ENCODE measurements around the gene ZNF423. TPM values are rescaled to one million over a fixed set of nuclear protein-coding genes. Genes with fewer than 3 reads are reported as not detected.

ZNF423 gene
- total RNA-seq, 2 experiments from 2014 or later, result not detected

DNA sequence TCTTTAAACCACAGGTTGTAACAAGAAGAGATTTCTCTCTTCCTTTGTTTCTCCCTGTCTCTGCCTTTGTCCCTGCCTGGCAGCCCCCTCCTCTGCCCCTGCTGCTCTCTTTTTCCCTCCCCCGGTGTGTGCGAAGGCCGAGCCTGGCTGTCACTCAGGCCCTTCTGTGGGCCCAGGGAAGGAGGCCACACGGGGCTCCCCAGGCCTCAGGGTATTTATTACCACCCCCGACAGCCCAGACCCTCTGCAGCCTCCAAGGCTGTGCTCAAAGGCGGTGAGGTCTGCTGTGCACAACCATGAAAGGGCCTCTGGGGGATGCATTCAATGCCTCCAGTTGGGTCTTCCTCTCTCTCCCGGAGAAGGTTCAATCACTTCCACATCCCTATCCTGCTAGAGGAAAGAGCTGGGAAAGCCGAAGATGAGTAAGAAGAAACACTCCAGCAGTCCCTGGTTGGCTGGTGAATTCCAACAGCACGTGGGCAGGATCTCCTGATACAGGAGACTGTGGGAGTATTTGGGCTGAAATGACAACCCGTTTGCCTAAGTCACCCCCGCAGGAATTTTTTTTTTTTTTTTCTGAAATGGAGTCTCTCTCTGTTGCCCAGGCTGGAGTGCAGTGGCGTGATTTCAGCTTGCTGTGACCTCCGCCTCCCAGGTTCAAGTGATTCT, 34.2 kb downstream of the ZNF423 start:
- H3K4me3 Mint-ChIP-seq, result no peak overlapping the region
- no peak for DNase-seq
- ChIA-PET CTCF (no interaction called here), POLR2A (interaction anchor here (0.7 kb wide), 1 partner anchor 795 kb away, joined by 3 read pairs; no protein-coding TSS in a partner anchor)
- H3K4me1 Mint-ChIP-seq, result no peaks in the 10 kb centered on the region
- no peaks in the 10 kb centered on the region for H3K9me3 Mint-ChIP-seq
- no peak overlapping the region for H3K27ac Mint-ChIP-seq
- no peaks in the 10 kb centered on the region for H3K36me3 Mint-ChIP-seq (ENCODE audit: low read depth)
- H3K27me3 Mint-ChIP-seq, result no peaks in the 10 kb centered on the region

DNA sequence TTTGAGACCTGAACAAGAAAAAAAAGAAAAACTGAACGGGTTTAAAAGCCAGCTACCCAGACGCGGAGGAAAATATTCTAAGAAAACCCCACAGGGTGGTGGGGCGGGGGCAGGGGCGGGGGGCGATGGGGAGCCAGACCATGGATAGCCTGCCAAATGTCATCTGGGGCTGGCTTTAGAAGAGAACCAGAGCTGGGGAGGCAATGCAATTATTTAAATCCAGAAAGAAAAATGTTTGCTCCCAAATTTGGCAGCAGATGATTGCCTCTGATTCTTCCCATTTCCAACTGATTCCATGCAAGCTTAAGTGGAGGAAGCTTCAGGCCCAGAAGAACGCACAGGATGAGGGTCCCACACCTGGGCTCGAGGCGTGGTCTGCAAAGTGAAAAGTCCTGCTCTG, 34.8 kb downstream of the ZNF423 start:
- H3K36me3 Mint-ChIP-seq (ENCODE audit: low read depth), result no peaks in the 10 kb centered on the region
- POLR2A ChIA-PET, result no interaction called here
- no peaks in the 10 kb centered on the region for H3K9me3 Mint-ChIP-seq
- H3K27me3 Mint-ChIP-seq, result no peaks in the 10 kb centered on the region
- DNase-seq, result no peak
- H3K4me3 Mint-ChIP-seq, result no peak overlapping the region
- no peak overlapping the region for H3K27ac Mint-ChIP-seq
- H3K4me1 Mint-ChIP-seq, result no peaks in the 10 kb centered on the region
- CTCF ChIA-PET, result no interaction called here

GRCh38 chr16:49817754-49818507, 38.0 kb downstream of the ZNF423 start:
- no peaks in the 10 kb centered on the region for H3K36me3 Mint-ChIP-seq (ENCODE audit: low read depth)
- no peak overlapping the region for H3K4me3 Mint-ChIP-seq
- H3K4me1 Mint-ChIP-seq, result no peaks in the 10 kb centered on the region
- no peak for DNase-seq
- ChIA-PET POLR2A (no interaction called here), CTCF (interaction anchor here (0.7 kb wide), 1 partner anchor 83 kb away, joined by 3 read pairs; no protein-coding TSS in a partner anchor)
- no peaks in the 10 kb centered on the region for H3K9me3 Mint-ChIP-seq
- H3K27me3 Mint-ChIP-seq, result no peaks in the 10 kb centered on the region
- no peak overlapping the region for H3K27ac Mint-ChIP-seq

DNA sequence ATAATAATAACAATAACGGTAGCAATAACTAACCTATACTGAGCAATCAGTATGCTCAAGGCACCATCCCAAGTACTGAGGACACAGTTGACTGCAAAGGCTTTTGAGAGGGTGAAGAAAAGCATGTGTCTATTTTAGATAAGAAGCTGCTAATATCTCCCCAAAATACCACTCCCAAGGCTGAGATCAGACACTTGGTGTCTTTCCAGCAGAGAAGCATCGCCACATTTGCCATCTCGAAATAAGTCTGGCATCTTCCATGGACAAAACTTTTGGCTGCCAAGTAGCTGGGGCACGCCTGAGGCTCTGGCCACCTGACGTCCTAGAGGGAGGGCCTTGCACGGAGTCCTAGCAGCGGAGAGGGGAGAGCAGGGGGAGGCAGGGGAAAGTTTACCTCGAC, 39.0 kb downstream of the ZNF423 start:
- H3K27ac Mint-ChIP-seq, result no peak overlapping the region
- no peaks in the 10 kb centered on the region for H3K9me3 Mint-ChIP-seq
- ChIA-PET POLR2A (no interaction called here), CTCF (no interaction called here)
- no peak overlapping the region for H3K4me3 Mint-ChIP-seq
- no peaks in the 10 kb centered on the region for H3K4me1 Mint-ChIP-seq
- H3K36me3 Mint-ChIP-seq (ENCODE audit: low read depth), result no peaks in the 10 kb centered on the region
- no peaks in the 10 kb centered on the region for H3K27me3 Mint-ChIP-seq
- no peak for DNase-seq

GRCh38 chr16:49811644-49812334, 44.1 kb downstream of the ZNF423 start:
- no peaks in the 10 kb centered on the region for H3K4me1 Mint-ChIP-seq
- no peak for DNase-seq
- H3K9me3 Mint-ChIP-seq, result no peaks in the 10 kb centered on the region
- no peaks in the 10 kb centered on the region for H3K27me3 Mint-ChIP-seq
- no peak overlapping the region for H3K4me3 Mint-ChIP-seq
- H3K27ac Mint-ChIP-seq, result no peak overlapping the region
- POLR2A ChIA-PET, result no interaction called here
- H3K36me3 Mint-ChIP-seq (ENCODE audit: low read depth), result no peaks in the 10 kb centered on the region
- CTCF ChIA-PET, result no interaction called here

- H3K9me3 Mint-ChIP-seq, result no peaks in the 10 kb centered on the region
- H3K4me3 Mint-ChIP-seq, result no peak overlapping the region
- H3K4me1 Mint-ChIP-seq, result no peaks in the 10 kb centered on the region
- DNase-seq, result no peak
- ChIA-PET POLR2A (no interaction called here), CTCF (no interaction called here)
- H3K27ac Mint-ChIP-seq, result no peak overlapping the region
- H3K27me3 Mint-ChIP-seq, result no peaks in the 10 kb centered on the region
- H3K36me3 Mint-ChIP-seq (ENCODE audit: low read depth), result no peaks in the 10 kb centered on the region
Observed at GRCh38 chr16:49810831-49811230, 45.1 kb downstream of the ZNF423 start.

GRCh38 chr16:49809561-49809960, 46.4 kb downstream of the ZNF423 start:
- Mint-ChIP-seq H3K4me1 (no peaks in the 10 kb centered on the region), H3K27me3 (no peaks in the 10 kb centered on the region), H3K4me3 (no peak overlapping the region), H3K9me3 (no peaks in the 10 kb centered on the region), H3K36me3 (ENCODE audit: low read depth) (no peaks in the 10 kb centered on the region), H3K27ac (no peak overlapping the region)
- ChIA-PET CTCF (no interaction called here), POLR2A (no interaction called here)
- DNase-seq, result no peak

DNA sequence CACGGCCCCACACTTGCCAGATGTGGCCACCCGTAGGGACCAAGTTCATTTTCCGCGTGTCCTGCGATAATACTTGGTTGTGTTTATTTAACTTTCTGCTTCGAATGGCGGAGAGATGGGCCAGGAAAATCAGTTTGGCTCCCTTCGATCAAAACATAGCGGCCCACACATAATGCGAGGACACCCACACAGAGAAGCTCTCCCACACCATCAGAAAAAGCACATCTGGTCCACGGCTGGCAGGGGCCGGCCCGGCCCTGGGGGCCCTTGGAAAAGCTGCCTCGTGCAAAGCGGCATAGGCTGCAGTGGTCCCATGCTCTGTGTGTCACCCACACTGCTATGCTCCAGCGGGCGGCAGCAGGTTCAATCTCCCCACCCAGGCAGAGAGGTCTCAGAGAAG, 46.9 kb downstream of the ZNF423 start:
- no peaks in the 10 kb centered on the region for H3K36me3 Mint-ChIP-seq (ENCODE audit: low read depth)
- H3K27me3 Mint-ChIP-seq, result no peaks in the 10 kb centered on the region
- H3K27ac Mint-ChIP-seq, result no peak overlapping the region
- DNase-seq, result no peak
- H3K9me3 Mint-ChIP-seq, result no peaks in the 10 kb centered on the region
- CTCF ChIA-PET, result no interaction called here
- H3K4me3 Mint-ChIP-seq, result no peak overlapping the region
- POLR2A ChIA-PET, result no interaction called here
- no peaks in the 10 kb centered on the region for H3K4me1 Mint-ChIP-seq

DNA sequence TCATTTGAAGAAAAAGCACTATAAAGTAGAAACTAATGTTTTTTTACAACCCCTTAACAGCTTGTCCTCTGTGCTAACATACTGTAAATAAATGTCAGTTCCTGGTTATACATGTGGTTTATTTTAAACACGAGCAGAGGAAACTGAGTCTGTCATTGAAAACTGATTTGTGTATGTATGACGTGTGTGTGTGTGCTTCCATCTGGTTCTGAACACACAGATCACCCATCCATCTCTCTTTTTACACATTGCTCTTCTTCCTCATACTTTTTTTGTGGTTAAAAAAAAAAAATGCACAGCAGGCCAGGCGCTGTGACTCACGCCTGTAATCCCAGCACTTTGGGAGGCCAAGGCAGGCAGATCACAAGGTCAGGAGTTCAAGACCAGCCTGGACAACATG, 49.5 kb downstream of the ZNF423 start:
- no peak overlapping the region for H3K4me3 Mint-ChIP-seq
- ChIA-PET POLR2A (no interaction called here), CTCF (no interaction called here)
- no peaks in the 10 kb centered on the region for H3K27me3 Mint-ChIP-seq
- no peaks in the 10 kb centered on the region for H3K9me3 Mint-ChIP-seq
- no peak for DNase-seq
- no peaks in the 10 kb centered on the region for H3K4me1 Mint-ChIP-seq
- no peaks in the 10 kb centered on the region for H3K36me3 Mint-ChIP-seq (ENCODE audit: low read depth)
- no peak overlapping the region for H3K27ac Mint-ChIP-seq

GRCh38 chr16:49801290-49801689, 54.6 kb downstream of the ZNF423 start:
- CTCF ChIA-PET, result no interaction called here
- Mint-ChIP-seq H3K36me3 (ENCODE audit: low read depth) (no peaks in the 10 kb centered on the region), H3K4me1 (no peaks in the 10 kb centered on the region), H3K9me3 (no peaks in the 10 kb centered on the region), H3K27ac (no peak overlapping the region), H3K4me3 (no peak overlapping the region), H3K27me3 (peaks cover 2% of the 10 kb centered on the region)
- DNase-seq, result no peak
- POLR2A ChIA-PET, result no interaction called here

DNA sequence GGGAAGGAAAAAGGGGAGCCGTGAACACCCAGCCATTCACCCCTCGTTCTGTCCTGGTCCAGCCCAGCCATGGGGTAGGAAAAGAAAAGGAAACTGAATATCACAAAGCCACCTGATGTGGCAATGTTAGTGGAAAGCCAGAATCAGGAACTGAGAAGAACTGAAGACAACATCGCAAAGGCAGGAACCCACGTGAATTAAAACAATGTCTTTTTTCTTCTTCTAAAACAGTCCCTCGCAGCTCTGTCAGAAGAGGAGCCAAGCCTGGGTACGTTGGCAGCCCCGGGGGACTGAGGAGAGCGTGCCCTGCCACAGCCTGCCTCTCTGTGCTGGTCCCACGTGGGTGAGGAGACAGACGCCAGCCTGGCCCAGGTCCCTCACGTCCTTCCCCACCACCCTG, 55.0 kb downstream of the ZNF423 start:
- POLR2A ChIA-PET, result no interaction called here
- CTCF ChIA-PET, result no interaction called here
- Mint-ChIP-seq H3K4me1 (no peaks in the 10 kb centered on the region), H3K27ac (no peak overlapping the region), H3K36me3 (ENCODE audit: low read depth) (no peaks in the 10 kb centered on the region), H3K4me3 (no peak overlapping the region), H3K9me3 (no peaks in the 10 kb centered on the region), H3K27me3 (peaks cover 2% of the 10 kb centered on the region)
- DNase-seq, result no peak

DNA sequence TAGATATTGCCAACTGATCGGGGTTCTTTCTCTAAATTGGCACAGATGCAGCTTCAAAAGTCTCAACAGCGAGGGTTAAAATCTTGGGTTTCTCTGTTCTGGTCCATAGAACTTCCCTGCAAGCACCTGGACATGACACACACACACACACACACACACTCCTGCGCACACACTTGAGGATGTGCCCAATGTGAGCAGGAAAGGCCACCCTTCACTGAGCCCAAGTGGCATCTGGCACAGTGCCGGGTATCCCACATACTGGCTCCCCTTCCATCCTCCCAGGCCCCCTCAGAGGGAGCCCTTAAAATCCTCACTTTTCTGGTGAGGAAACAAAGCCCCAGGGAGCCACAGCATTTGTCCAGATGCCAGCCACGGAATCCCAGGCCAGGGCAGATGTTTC, 55.5 kb downstream of the ZNF423 start:
- DNase-seq, result no peak
- CTCF ChIA-PET, result no interaction called here
- no peak overlapping the region for H3K27ac Mint-ChIP-seq
- POLR2A ChIA-PET, result no interaction called here
- peaks cover 2% of the 10 kb centered on the region for H3K27me3 Mint-ChIP-seq
- H3K4me1 Mint-ChIP-seq, result no peaks in the 10 kb centered on the region
- H3K36me3 Mint-ChIP-seq (ENCODE audit: low read depth), result no peaks in the 10 kb centered on the region
- H3K4me3 Mint-ChIP-seq, result no peak overlapping the region
- H3K9me3 Mint-ChIP-seq, result no peaks in the 10 kb centered on the region

DNA sequence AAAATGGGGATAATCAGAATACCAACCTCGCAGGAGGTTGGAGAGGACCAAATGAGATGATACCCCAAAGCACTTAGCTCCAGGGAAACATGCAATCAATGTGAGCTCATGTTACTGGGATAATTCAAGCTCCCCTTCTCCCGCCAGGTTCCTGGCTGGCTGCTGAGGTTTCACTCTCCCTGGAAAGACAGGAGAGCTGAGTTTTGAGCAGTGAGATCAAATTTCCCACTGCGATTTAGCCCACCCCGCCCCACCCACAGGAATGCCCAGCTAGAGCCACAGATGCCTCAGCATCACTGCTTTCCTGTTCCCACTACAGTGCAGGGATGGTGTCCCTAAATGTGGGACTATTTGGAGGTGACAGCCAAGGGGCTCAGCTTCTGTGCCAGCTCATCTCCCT, 56.7 kb downstream of the ZNF423 start:
- H3K4me3 Mint-ChIP-seq, result no peak overlapping the region
- no peaks in the 10 kb centered on the region for H3K4me1 Mint-ChIP-seq
- H3K27ac Mint-ChIP-seq, result no peak overlapping the region
- no peaks in the 10 kb centered on the region for H3K36me3 Mint-ChIP-seq (ENCODE audit: low read depth)
- H3K27me3 Mint-ChIP-seq, result peaks cover 2% of the 10 kb centered on the region
- POLR2A ChIA-PET, result no interaction called here
- CTCF ChIA-PET, result interaction anchor here (1.3 kb wide), 1 partner anchor 59 kb away, joined by 3 read pairs; no protein-coding TSS in a partner anchor
- no peak for DNase-seq
- H3K9me3 Mint-ChIP-seq, result no peaks in the 10 kb centered on the region

DNA sequence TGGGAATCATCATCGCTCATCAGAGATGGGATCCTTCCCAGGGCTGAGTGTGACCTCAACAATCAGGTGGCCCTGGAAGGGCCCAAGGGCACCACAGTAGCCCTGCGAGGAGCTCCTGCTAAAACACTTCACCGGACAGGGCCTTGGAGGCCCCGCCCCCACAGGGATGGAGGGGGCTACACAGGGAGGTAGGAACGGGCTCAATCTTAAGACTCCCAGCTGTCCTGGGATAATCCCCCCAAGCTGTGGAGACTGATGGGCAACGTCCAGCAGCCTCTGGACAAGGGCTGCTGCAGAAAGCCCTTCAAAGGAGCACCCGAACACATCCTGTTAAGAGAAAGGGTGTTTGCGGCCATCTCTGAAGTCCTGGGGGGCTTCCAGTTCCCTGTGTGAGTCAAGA, 60.4 kb downstream of the ZNF423 start:
- POLR2A ChIA-PET, result no interaction called here

More for the DNA sequence above, 60.4 kb downstream of the ZNF423 start:
- DNase-seq, result no peak
- H3K4me3 Mint-ChIP-seq, result no peak overlapping the region
- no peaks in the 10 kb centered on the region for H3K36me3 Mint-ChIP-seq (ENCODE audit: low read depth)
- CTCF ChIA-PET, result no interaction called here
- no peaks in the 10 kb centered on the region for H3K9me3 Mint-ChIP-seq
- peaks cover 2% of the 10 kb centered on the region for H3K27me3 Mint-ChIP-seq
- no peak overlapping the region for H3K27ac Mint-ChIP-seq
- H3K4me1 Mint-ChIP-seq, result no peaks in the 10 kb centered on the region

Measured in activated CD4-positive, alpha-beta memory T cell treated with anti-CD3 and anti-CD28 coated beads, Interleukin-2, amount 10 ng/mL, durations not matched to agents 7 days and 5 days (primary cell).